HepG2 (cell line): ENCODE data around the gene SIAE. TPM values are rescaled to one million over a fixed set of nuclear protein-coding genes. Genes with fewer than 3 reads are reported as not detected.

ENCODE experiments used
- ATAC-seq: fragments of 200-7000 bp; cut with Tn5 transposase; 3 replicates; pipeline ENCODE4 v1.9.1; 2020; ENCODE audit warnings: mild to moderate bottlenecking, moderate library complexity
- BruUV-seq: library from RNA; stranded (reverse); fragments of 400-500 nt; replicated peaks from 2 replicates; lab custom pipeline; 2021; lab: Mats Ljungman, UMichigan
- CTCF ChIA-PET: fragments of 300-600 bp; formaldehyde crosslinking; extraction: SDS; loops from one replicate; lab custom pipeline; 2021; ENCODE audit warnings: low total read pairs, inconsistent platforms, low intra/inter-chr PET ratio; lab: Yijun Ruan, JAX
- POLR2A ChIA-PET: fragments of 350-600 bp; sonication (Branson Sonifier 250); formaldehyde crosslinking; loops from one replicate; lab custom pipeline; 2020; ENCODE audit warnings: antibody characterized with exemption, inconsistent platforms; lab: Yijun Ruan, JAX
- DNase-seq: peaks from one replicate; pipeline ENCODE4 v3.0.0-alpha.2; 2015; ENCODE audit warnings: low spot score
- FAIRE-seq: peaks from 3 replicates; lab custom pipeline; 2011; peaks lifted over from hg19 to GRCh38; lab: Jason Lieb, UNC
- H2AFZ ChIP-seq: one replicate; pipeline ENCODE4 v1.6.1; 2011; ENCODE audit warnings: low read length, inconsistent platforms
- H3K27ac ChIP-seq: fragments of 300-600 bp; 3 replicates; pipeline ENCODE4 v1.8.0; 2011; ENCODE audit warnings: mixed run types, mild to moderate bottlenecking, mixed read lengths, low read length, inconsistent platforms; ENCODE audit not compliant: insufficient read depth; ENCODE audit errors: extremely low read length
- H3K27me3 ChIP-seq, 2 experiments: fragments of 200-600 bp in 1 of 2; 2 replicates in 1 of 2; 3 replicates in 1 of 2; pipeline versions ENCODE4 v1.6.0 to v1.8.0; 2011; ENCODE audit warnings: low read length in 2 of 2, mild to moderate bottlenecking in 2 of 2, moderate library complexity in 2 of 2, inconsistent platforms in 1 of 2; ENCODE audit not compliant: insufficient read depth in 2 of 2, control insufficient read depth in 1 of 2
- H3K36me3 ChIP-seq, 2 experiments: fragments of 200-600 bp in 1 of 2; replicated peaks in 1 of 2; 2 replicates in 1 of 2; 3 replicates in 1 of 2; pipeline versions ENCODE4 v1.5.1 to v1.8.0; 2011; ENCODE audit warnings: low read length in 2 of 2, inconsistent platforms in 1 of 2; ENCODE audit not compliant: insufficient read depth in 2 of 2, control insufficient read depth in 1 of 2
- H3K4me1 ChIP-seq: 2 replicates; pipeline ENCODE4 v1.5.1; 2012; ENCODE audit warnings: low read length, inconsistent platforms; ENCODE audit not compliant: insufficient read depth
- H3K4me2 ChIP-seq: 2 replicates; pipeline ENCODE4 v1.6.0; 2011; ENCODE audit warnings: low read depth, low read length, inconsistent platforms
- H3K4me3 ChIP-seq, 3 experiments: fragments of 200-600 bp in 1 of 3; sonication (generic), shearing (Covaris generic) in 1 of 3; replicated peaks in 1 of 3; 2 replicates each; pipeline ENCODE4 v1.5.1; 2011 to 2016; ENCODE audit warnings: low read length in 3 of 3, inconsistent platforms in 2 of 3, low read depth in 2 of 3, mild to moderate bottlenecking in 2 of 3, control low read depth in 1 of 3, mixed read lengths in 1 of 3; ENCODE audit not compliant: insufficient read depth in 1 of 3
- H3K79me2 ChIP-seq: one replicate; pipeline ENCODE4 v1.6.1; 2011; ENCODE audit warnings: low read length, inconsistent platforms; ENCODE audit not compliant: insufficient read depth
- H3K9ac ChIP-seq: 2 replicates; pipeline ENCODE4 v1.6.0; 2011; ENCODE audit warnings: mild to moderate bottlenecking, low read depth, low read length, inconsistent platforms; ENCODE audit not compliant: insufficient read depth
- H3K9me3 ChIP-seq: 2 replicates; pipeline ENCODE4 v1.5.1; 2012; ENCODE audit warnings: mild to moderate bottlenecking, low read length
- H4K20me1 ChIP-seq: 2 replicates; pipeline ENCODE4 v1.6.0; 2011; ENCODE audit warnings: inconsistent platforms, mild to moderate bottlenecking, low read length, moderate library complexity; ENCODE audit not compliant: insufficient read depth
- CCAR2 ChIP-seq: fragments of 200-400 bp; formaldehyde crosslinking; optimal IDR thresholded peaks from 2 replicates; pipeline ENCODE3; 2018; ENCODE audit warnings: low read depth, mild to moderate bottlenecking, low read length, moderate library complexity
- CHCHD3 ChIP-seq: sonication (generic); formaldehyde crosslinking; IDR thresholded peaks from 2 replicates; pipeline ENCODE4 v1.8.0; 2022; ENCODE audit warnings: mild to moderate bottlenecking, missing genetic modification reagents, moderate library complexity
- CREB1 ChIP-seq, 2 experiments: fragments of 450-650 bp in 1 of 2; IDR thresholded peaks; 2 replicates each; pipeline ENCODE4 v1.6.1; 2016 to 2017; ENCODE audit warnings: control low read depth in 1 of 2, mild to moderate bottlenecking in 1 of 2, missing compliant biosample characterization in 1 of 2, missing genetic modification characterization in 1 of 2
- EHMT2 ChIP-seq: fragments of 200-600 bp; sonication (generic); IDR thresholded peaks from 2 replicates; pipeline ENCODE4 v1.7.0; 2017; ENCODE audit warnings: antibody characterized with exemption, low read depth, low read length, borderline replicate concordance
- HDAC2 ChIP-seq: sonication (generic); formaldehyde crosslinking; IDR thresholded peaks from 2 replicates; pipeline ENCODE4 v1.4.0; 2020; ENCODE audit warnings: missing genetic modification reagents
- HOXA7 ChIP-seq: sonication (generic); formaldehyde crosslinking; IDR thresholded peaks from 2 replicates; pipeline ENCODE4 v1.8.1; 2022; ENCODE audit warnings: mild to moderate bottlenecking, missing genetic modification reagents, moderate library complexity
- KLF12 ChIP-seq: sonication (generic); formaldehyde crosslinking; IDR thresholded peaks from 2 replicates; pipeline ENCODE4 v1.4.0; 2020; ENCODE audit warnings: missing genetic modification reagents, borderline replicate concordance
- MNT ChIP-seq: fragments of 450-650 bp; IDR thresholded peaks from 2 replicates; pipeline ENCODE4 v1.6.1; 2016
- NPAS2 ChIP-seq: sonication (generic); formaldehyde crosslinking; IDR thresholded peaks from 2 replicates; pipeline ENCODE4 v1.8.0; 2022; ENCODE audit warnings: mild to moderate bottlenecking, missing genetic modification reagents, borderline replicate concordance
- RBM22 ChIP-seq: fragments of 200-400 bp; formaldehyde crosslinking; optimal IDR thresholded peaks from 2 replicates; pipeline ENCODE3; 2017; ENCODE audit warnings: mild to moderate bottlenecking, low read length, moderate library complexity
- RCOR2 ChIP-seq: IDR thresholded peaks from 2 replicates; pipeline ENCODE4 v1.6.1; 2016; ENCODE audit warnings: missing biosample characterization, missing genetic modification reagents
- SP1 ChIP-seq, 2 experiments: fragments of 450-650 bp in 1 of 2; sonication (generic) in 1 of 2; formaldehyde crosslinking in 1 of 2; IDR thresholded peaks; 2 replicates each; pipeline versions ENCODE4 v1.4.0 to v1.6.1; 2016 to 2020; ENCODE audit warnings: missing genetic modification reagents in 1 of 2
- ZMAT3 ChIP-seq: sonication (generic); formaldehyde crosslinking; conservative IDR thresholded peaks from 2 replicates; pipeline ENCODE4 v1.7.0; 2021; ENCODE audit warnings: missing genetic modification reagents
- ZNF235 ChIP-seq: sonication (generic); formaldehyde crosslinking; IDR thresholded peaks from 2 replicates; pipeline ENCODE4 v1.8.1; 2023; ENCODE audit warnings: mild to moderate bottlenecking, missing genetic modification reagents, borderline replicate concordance
- ZNF33A ChIP-seq: sonication (generic); formaldehyde crosslinking; IDR thresholded peaks from 2 replicates; pipeline ENCODE4 v1.5.1; 2020; ENCODE audit warnings: missing genetic modification reagents, mild to moderate bottlenecking, moderate library complexity, borderline replicate concordance
- ZNF431 ChIP-seq: sonication (generic); formaldehyde crosslinking; IDR thresholded peaks from 2 replicates; pipeline ENCODE4 v1.9.0; 2022; ENCODE audit warnings: missing genetic modification reagents, low read depth, mild to moderate bottlenecking, borderline replicate concordance
- WGBS: methylation state at CpG from one replicate; pipeline ENCODE4 v1.1.6; 2017; ENCODE audit warnings: low lambda C conversion rate; 5-methylcytosine and 5-hydroxymethylcytosine counted together
- in situ Hi-C: cut with HindIII; loops from 2 replicates; pipeline ENCODE4 v1.10.0; 2017; ENCODE audit warnings: low pct_unique_long_range_greater_than_20kb; ENCODE audit not compliant: extremely low pct_ligation_motif_present
- intact Hi-C: fragments of 100-400 bp; cut with micrococcal nuclease; formaldehyde crosslinking; loops from one replicate; pipeline ENCODE4 v1.10.0; 2022; ENCODE audit not compliant: unreplicated experiment
- polyA plus RNA-seq, 8 experiments: library from polyadenylated mRNA; depleted of rRNA in 3 of 8; stranded (reverse) in 7 of 8; unstranded in 1 of 8; fragments of >200 nt; fragmentation: Illumina TruSeq in 4 of 8; extraction: Trizol in 4 of 8; gene quantifications; 2 replicates each; pipeline versions ENCODE4 v1.2.1 to v1.2.3, GENCODE V29; 2011 to 2016; ENCODE audit warnings: low read depth in 4 of 8, missing spikeins in 1 of 8, mixed read lengths in 1 of 8; ENCODE audit not compliant: insufficient read depth in 1 of 8
- total RNA-seq, 5 experiments: library from RNA; depleted of rRNA; stranded (reverse); fragments of >200 nt; fragmentation: Illumina TruSeq; extraction: Trizol; gene quantifications; 2 replicates each; pipeline ENCODE4 v1.2.3, GENCODE V29; 2016; ENCODE audit warnings: low read depth in 1 of 5

The SIAE gene
- total and polyA plus RNA-seq, 2 of the 13 experiments (the other 11 are each of a cell fraction or from before 2014, with no cell fraction given): 7.0 to 22.4 TPM

GRCh38 chr11:124681421-124681820, 7.9 kb upstream of the SIAE start:
- in situ Hi-C loops (no loop called here), intact Hi-C loops (no loop called here)
- FAIRE-seq (no peak), DNase-seq (no peak), ATAC-seq (no peak)
- BruUV-seq: no TSS peak
- 90% methylated on average over 2 of the region's 2 CpGs for WGBS
- Histone ChIP-seq H3K4me1 (no peaks in the 10 kb centered on the region), H3K79me2 (no peaks in the 10 kb centered on the region), H4K20me1 (no peaks in the 10 kb centered on the region), H3K27ac (no peak overlapping the region), H2AFZ (no peak overlapping the region), H3K9me3 (peaks cover 16% of the 10 kb centered on the region), H3K4me2 (no peak overlapping the region), H3K4me3 (no peak overlapping the region), H3K36me3 (no peaks in the 10 kb centered on the region), H3K9ac (no peak overlapping the region), H3K27me3 (no peaks in the 10 kb centered on the region)
- POLR2A ChIA-PET: no interaction called here
- CTCF ChIA-PET: no interaction called here
- TF ChIP-seq HDAC2 (no peak), RCOR2 (CRISPR knock-in tag) (no peak), RBM22 (no peak), CHCHD3 (CRISPR knock-in tag) (no peak), ZNF235 (CRISPR knock-in tag) (no peak), SP1 (IDR thresholded peaks at IDR 0.05) (no peak), SP1 (CRISPR knock-in tag; IDR thresholded peaks at IDR 0.05) (no peak), MNT (no peak), CREB1 (IDR thresholded peaks at IDR 0.05) (no peak), CREB1 (CRISPR knock-in tag; IDR thresholded peaks at IDR 0.05) (no peak), HOXA7 (no peak), ZNF33A (CRISPR knock-in tag) (no peak), CCAR2 (no peak), ZMAT3 (no peak), KLF12 (CRISPR knock-in tag) (no peak), NPAS2 (CRISPR knock-in tag) (no peak), EHMT2 (no peak), ZNF431 (CRISPR knock-in tag) (no peak)
